ENCODE data around the gene TRIP10. TPM values are rescaled to one million over a fixed set of nuclear protein-coding genes. Genes with fewer than 3 reads are reported as not detected.

TRIP10 gene
- total and polyA plus RNA-seq, 2 of the 8 experiments (the other 6 are each of a cell fraction or from before 2014, with no cell fraction given), result 27.8 to 69.5 TPM

DNA sequence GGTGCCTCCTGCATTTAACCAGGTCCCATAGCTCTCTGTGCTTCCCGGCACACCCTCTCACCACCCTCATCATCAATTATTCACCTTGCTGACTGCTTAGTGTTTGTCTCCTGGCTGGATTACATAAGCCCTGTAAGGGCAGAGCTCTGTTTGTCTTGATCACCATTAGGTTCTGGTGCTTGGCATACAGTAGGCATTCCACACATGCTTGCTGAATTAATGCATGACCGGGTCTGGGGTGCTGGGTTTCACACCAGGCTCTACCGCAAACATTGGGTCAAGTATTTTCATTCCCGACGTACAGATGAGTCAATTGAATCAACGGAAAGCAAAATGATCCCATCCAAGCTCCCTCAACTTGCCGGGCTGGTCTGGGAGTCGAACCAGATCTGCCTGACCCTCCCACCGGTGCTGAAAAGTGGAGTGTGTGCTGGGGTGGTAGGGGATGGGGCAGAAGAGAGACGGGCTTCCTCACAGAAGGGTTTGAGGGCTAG is 61.6 kb downstream of the TRIP10 start:
- Histone ChIP-seq H2BK120ac (replicated peaks; ENCODE audit: low read depth, low read length) (no peak overlapping the region), H4K91ac (replicated peaks; ENCODE audit: insufficient read length, low read length) (peak overlapping the region; percentile 89), H3K23ac (ENCODE audit: insufficient read length) (no peak overlapping the region), H2BK5ac (ENCODE audit: low read depth, low read length) (peak overlapping the region; percentile 88; the same call in 1 of the 2 replicates), H3K36me3 (ENCODE audit: control insufficient read depth in 2 of 4, insufficient read depth in 4 of 4, low read length in 3 of 4) (no peaks in the 10 kb centered on the region), H3K79me2 (ENCODE audit: control insufficient read depth in 1 of 2, insufficient read depth in 2 of 2, low read length in 2 of 2) (no peaks in the 10 kb centered on the region), H3K56ac (replicated peaks; ENCODE audit: insufficient read length, low read depth, low read length) (no peak overlapping the region), H2AK5ac (ENCODE audit: low read depth, low read length) (no peak overlapping the region), H4K8ac (ENCODE audit: extremely low read depth, insufficient read depth, low read length) (peak overlapping the region; percentile 76; the same call in 1 of the 2 replicates), H3K27ac (ENCODE audit: low read depth, low read length) (0 out of 2 replicates have a peak overlapping the region, but pooled peaks have one; percentile 3), H3K4me3 (ENCODE audit: extremely low read depth in 1 of 4, insufficient read depth in 2 of 4, low read depth in 3 of 4, low read length in 4 of 4) (peak overlapping the region in 1 of 4 experiments; percentile 5; a peak in 1 of 8 replicates), H3K23me2 (ENCODE audit: low read depth, low read length) (peaks cover 3% of the 10 kb centered on the region; the same call in 1 of the 2 replicates), H3K4me2 (ENCODE audit: insufficient read depth in 1 of 2, low read depth in 2 of 2, low read length in 2 of 2) (peak overlapping the region; percentile 39 to 57; a peak in 3 of 4 replicates), H3K27me3 (replicated peaks in 1 of 4; ENCODE audit: control insufficient read depth in 3 of 4, extremely low read depth in 1 of 4, insufficient read depth in 3 of 4, low read length in 3 of 4) (no peaks in the 10 kb centered on the region), H3K4ac (replicated peaks; ENCODE audit: insufficient read length, low read depth, low read length) (no peak overlapping the region), H4K20me1 (replicated peaks in 1 of 2; ENCODE audit: control insufficient read depth in 1 of 2, insufficient read depth in 2 of 2, low read length in 2 of 2) (no peaks in the 10 kb centered on the region), H2BK12ac (ENCODE audit: low read depth, low read length) (peak overlapping the region; percentile 60; the same call in 1 of the 2 replicates), H3K14ac (ENCODE audit: insufficient read length) (no peak overlapping the region), H3K9ac (replicated peaks in 1 of 4; ENCODE audit: extremely low read depth in 1 of 4, low read depth in 3 of 4, low read length in 3 of 4) (no peak overlapping the region), H3K9me3 (ENCODE audit: insufficient read depth in 2 of 2, low read depth in 1 of 2, low read length in 1 of 2) (peaks cover 2 to 17% of the 10 kb centered on the region in 2 experiments; a peak in 3 of 4 replicates), H3K18ac (ENCODE audit: extremely low read depth, low read length) (peak overlapping the region; percentile 97), H2AFZ (ENCODE audit: low read length) (peak overlapping the region; percentile 55; the same call in 1 of the 2 replicates), H3K4me1 (replicated peaks in 1 of 4; ENCODE audit: control insufficient read depth in 3 of 4, insufficient read depth in 4 of 4, low read length in 3 of 4) (peaks cover 0 to 11% (median 3%) of the 10 kb centered on the region in 4 experiments; a peak in 2 of 7 replicates), H2BK20ac (ENCODE audit: low read length) (peak overlapping the region; percentile 49; the same call in 1 of the 2 replicates), H3K79me1 (ENCODE audit: low read depth, low read length) (no peaks in the 10 kb centered on the region), H4K5ac (ENCODE audit: insufficient read length, low read depth, low read length) (no peak overlapping the region), H2BK15ac (ENCODE audit: low read length) (no peak overlapping the region)
- 90% methylated on average over 10 of the region's 10 CpGs; no CpG with 5 or more reads in 1 of the 2 experiments for WGBS, 2 experiments (ENCODE audit: extremely low coverage in 1 of 2, insufficient coverage in 1 of 2, insufficient read length in 1 of 2, insufficient replicate concordance in 2 of 2, low coverage in 1 of 2, low lambda C conversion rate in 2 of 2, missing lambda C conversion rate in 1 of 2)
- no peak for FAIRE-seq
- ChIA-PET CTCF (ENCODE audit: partially characterized antibody) (interaction anchor here (0.6 to 1.1 kb wide), 2 partner anchors 9 to 410 kb away, joined by 3 read pairs; no protein-coding TSS in a partner anchor), POLR2A (ENCODE audit: partially characterized antibody) (interaction anchor here (0.6 to 1.7 kb wide), 7 partner anchors 11 to 330 kb away, joined by 3 to 7 read pairs (median 3); no protein-coding TSS in a partner anchor)
- DNase-seq (ENCODE audit: low read depth in 1 of 2, low spot score in 2 of 2), result no peak
- TF ChIP-seq CTCF (IDR thresholded peaks at IDR 0.05; ENCODE audit: control extremely low read depth in 1 of 3, insufficient read depth in 1 of 3, low read depth in 1 of 3, low read length in 3 of 3) (no peak), TAF1 (IDR thresholded peaks at IDR 0.05; ENCODE audit: low read depth, low read length) (no peak), KDM5A (IDR thresholded peaks at IDR 0.05; ENCODE audit: low read length) (no peak), EZH2 (IDR thresholded peaks at IDR 0.05; ENCODE audit: low read depth, low read length, severe bottlenecking) (no peak), NANOG (IDR thresholded peaks at IDR 0.05; ENCODE audit: insufficient read depth, low read depth, low read length, poor library complexity, severe bottlenecking) (no peak), TAF7 (optimal IDR thresholded peaks at IDR 0.05; ENCODE audit: borderline replicate concordance, low read depth, low read length) (no peak), TEAD4 (IDR thresholded peaks at IDR 0.05; ENCODE audit: low read depth, low read length) (no peak), NRF1 (IDR thresholded peaks at IDR 0.05; ENCODE audit: low read depth, low read length) (no peak), JUN (IDR thresholded peaks at IDR 0.05; ENCODE audit: low read depth, low read length) (no peak), BRCA1 (IDR thresholded peaks at IDR 0.05; ENCODE audit: low read depth, low read length) (no peak)
